SK-N-SH (cell line): ENCODE measurements around the gene ZNF442. TPM values are rescaled to one million over a fixed set of nuclear protein-coding genes. Genes with fewer than 3 reads are reported as not detected.
"Not testable (repeated sequence)": the region's sequence is repeated elsewhere in the genome, so short reads cannot be mapped to it uniquely, and the experiment has no call there.

ENCODE experiments used
- CTCF ChIA-PET: fragments of 300-600, 350-600 bp; formaldehyde crosslinking; extraction: SDS; loops from one replicate; lab custom pipeline; 2021; lab: Yijun Ruan, JAX
- POLR2A ChIA-PET: fragments of 350-600 bp; sonication (Branson Sonifier 250); formaldehyde crosslinking; extraction: SDS; loops from one replicate; lab custom pipeline; 2020; ENCODE audit warnings: antibody characterized with exemption, inconsistent platforms; lab: Yijun Ruan, JAX
- DNase-seq: peaks from one replicate; pipeline ENCODE4 v3.0.0; 2012
- H2AFZ ChIP-seq: fragments of 200-600 bp; sonication (generic); 2 replicates; pipeline ENCODE4 v1.8.1; 2016; ENCODE audit warnings: antibody characterized with exemption, mild to moderate bottlenecking, low read depth
- H3F3A ChIP-seq: fragments of 200-600 bp; sonication (generic); replicated peaks from 2 replicates; pipeline ENCODE3; 2016; ENCODE audit warnings: antibody characterized with exemption, mild to moderate bottlenecking; ENCODE audit not compliant: insufficient read depth
- H3K27ac ChIP-seq, 2 experiments: fragments of 200-500 bp in 1 of 2; fragments of 200-600 bp in 1 of 2; sonication (Bioruptor generic) in 1 of 2; sonication (generic), shearing (Covaris generic) in 1 of 2; 2 replicates each; pipeline versions ENCODE4 v1.5.1 to v1.6.1; 2014 to 2016; ENCODE audit warnings: low read depth in 2 of 2, inconsistent platforms in 1 of 2, low read length in 1 of 2, mild to moderate bottlenecking in 1 of 2, mixed read lengths in 1 of 2
- H3K27me3 ChIP-seq: fragments of 200-600 bp; sonication (generic), shearing (Covaris generic); 2 replicates; pipeline ENCODE4 v1.6.1; 2016; ENCODE audit warnings: mixed run types; ENCODE audit not compliant: insufficient read depth
- H3K36me3 ChIP-seq, 2 experiments: fragments of 200-500 bp in 1 of 2; fragments of 200-600 bp in 1 of 2; sonication (Bioruptor generic) in 1 of 2; sonication (generic) in 1 of 2; replicated peaks in 1 of 2; 2 replicates each; pipeline versions ENCODE3 to v1.5.1; 2014 to 2016; ENCODE audit warnings: low read length in 1 of 2, mild to moderate bottlenecking in 1 of 2; ENCODE audit not compliant: insufficient read depth in 2 of 2, control insufficient read depth in 1 of 2
- H3K4me1 ChIP-seq, 2 experiments: fragments of 200-500 bp in 1 of 2; fragments of 200-600 bp in 1 of 2; sonication (Bioruptor generic) in 1 of 2; sonication (generic), shearing (Covaris generic) in 1 of 2; 2 replicates each; pipeline versions ENCODE4 v1.5.1 to v1.6.1; 2014 to 2016; ENCODE audit warnings: low read depth in 1 of 2, low read length in 1 of 2, mixed run types in 1 of 2; ENCODE audit not compliant: insufficient read depth in 2 of 2, control insufficient read depth in 1 of 2
- H3K4me2 ChIP-seq: fragments of 200-600 bp; sonication (generic), shearing (Covaris generic); 2 replicates; pipeline ENCODE4 v1.6.1; 2017; ENCODE audit warnings: mixed run types
- H3K4me3 ChIP-seq, 2 experiments: fragments of 200-500 bp in 1 of 2; fragments of 200-600 bp in 1 of 2; sonication (Bioruptor generic) in 1 of 2; sonication (generic), shearing (Covaris generic) in 1 of 2; 2 replicates each; pipeline versions ENCODE4 v1.5.1 to v1.8.1; 2014 to 2016; ENCODE audit warnings: low read depth in 2 of 2, inconsistent platforms in 1 of 2, low read length in 1 of 2, mild to moderate bottlenecking in 1 of 2, mixed read lengths in 1 of 2, moderate library complexity in 1 of 2
- H3K79me2 ChIP-seq: fragments of 200-600 bp; sonication (generic); 2 replicates; pipeline ENCODE4 v1.8.1; 2017; ENCODE audit warnings: mild to moderate bottlenecking; ENCODE audit not compliant: insufficient read depth
- H3K9ac ChIP-seq: fragments of 200-600 bp; sonication (generic); 2 replicates; pipeline ENCODE4 v1.6.1; 2017; ENCODE audit warnings: mixed run types
- H3K9me2 ChIP-seq: fragments of 200-600 bp; sonication (generic); 2 replicates; pipeline ENCODE4 v1.6.1; 2017; ENCODE audit warnings: mixed run types
- H3K9me3 ChIP-seq: fragments of 200-600 bp; sonication (generic); 2 replicates; pipeline ENCODE4 v1.6.1; 2017; ENCODE audit warnings: mixed run types, mild to moderate bottlenecking, moderate library complexity
- H4K20me1 ChIP-seq: fragments of 200-600 bp; sonication (generic); 2 replicates; pipeline ENCODE4 v1.6.1; 2017; ENCODE audit warnings: mild to moderate bottlenecking, mixed run types; ENCODE audit not compliant: insufficient read depth
- CTCF ChIP-seq: fragments of 200-600 bp; sonication (generic); IDR thresholded peaks from 2 replicates; pipeline ENCODE4 v1.6.1; 2017; ENCODE audit warnings: antibody characterized with exemption, mild to moderate bottlenecking, moderate library complexity
- EZH2phosphoT487 ChIP-seq: fragments of 200-600 bp; sonication (generic); IDR thresholded peaks from 2 replicates; pipeline ENCODE4 v1.6.1; 2017; ENCODE audit warnings: low read depth, mixed run types, mild to moderate bottlenecking, antibody characterized with exemption, moderate library complexity, borderline replicate concordance
- FOXJ3 ChIP-seq: sonication (generic); formaldehyde crosslinking; IDR thresholded peaks from 2 replicates; pipeline ENCODE4 v1.5.1; 2020; ENCODE audit warnings: mild to moderate bottlenecking, missing genetic modification reagents
- GABPA ChIP-seq: IDR thresholded peaks from 2 replicates; pipeline ENCODE4 v1.4.0; 2012; ENCODE audit warnings: low read depth, mild to moderate bottlenecking
- GATA2 ChIP-seq: sonication (generic); formaldehyde crosslinking; IDR thresholded peaks from 2 replicates; pipeline ENCODE4 v1.5.0; 2020; ENCODE audit warnings: mild to moderate bottlenecking, missing genetic modification reagents
- MEF2A ChIP-seq: IDR thresholded peaks from 2 replicates; pipeline ENCODE4 v1.4.0; 2012; ENCODE audit warnings: low read depth, borderline replicate concordance
- MXI1 ChIP-seq: IDR thresholded peaks from 2 replicates; pipeline ENCODE4 v1.6.1; 2012; ENCODE audit warnings: mild to moderate bottlenecking, low read depth, low read length, improper control_type of control experiment
- NFIC ChIP-seq: IDR thresholded peaks from 2 replicates; pipeline ENCODE4 v1.4.0; 2012; ENCODE audit warnings: borderline replicate concordance
- PBX3 ChIP-seq: IDR thresholded peaks from 2 replicates; pipeline ENCODE4; 2012
- RAD21 ChIP-seq: IDR thresholded peaks from 2 replicates; pipeline ENCODE4 v1.6.1; 2012; ENCODE audit warnings: mild to moderate bottlenecking, low read length
- TCF12 ChIP-seq: IDR thresholded peaks from 2 replicates; pipeline ENCODE4 v1.4.0; 2012
- USF2 ChIP-seq: fragments of 150-350 bp; IDR thresholded peaks from 2 replicates; pipeline ENCODE4 v1.6.1; 2017; ENCODE audit warnings: antibody characterized with exemption, low read length, low read depth, borderline replicate concordance
- YY1 ChIP-seq: IDR thresholded peaks from 2 replicates; pipeline ENCODE4 v1.4.0; 2012; ENCODE audit warnings: low read depth, mild to moderate bottlenecking
- WGBS: methylation state at CpG from one replicate; pipeline ENCODE4 v1.1.6; 2017; ENCODE audit warnings: low lambda C conversion rate; 5-methylcytosine and 5-hydroxymethylcytosine counted together
- polyA plus RNA-seq, 3 experiments: library from polyadenylated mRNA; depleted of rRNA; stranded (reverse); fragments of >200 nt; gene quantifications; 2 replicates each; pipeline ENCODE4 v1.2.3, GENCODE V29; 2012
- TF ChIP-seq, protein P1 (sequence below): IDR thresholded peaks from 2 replicates; pipeline ENCODE4 v1.4.0; 2012; ENCODE audit warnings: low read depth, borderline replicate concordance

The ZNF442 gene
- polyA plus RNA-seq, 1 of the 3 experiments (the other 2 are of a cell fraction), result 0.43 TPM

- CTCF ChIA-PET, result interaction anchor here (0.6 to 1.4 kb wide), 4 partner anchors 36 to 555 kb away, joined by 3 to 7 read pairs (median 3); partner anchors contain the start of gene ZNF799
- TF ChIP-seq GATA2 (CRISPR knock-in tag), result no peak
- no peak for TF ChIP-seq RAD21
- TF ChIP-seq GABPA, result no peak
- TF ChIP-seq EZH2phosphoT487, result no peak
- no peak for TF ChIP-seq YY1
- TF ChIP-seq CTCF, result no peak
- TF ChIP-seq, all 33 proteins: peak for 0
- Histone ChIP-seq H3K4me2 (peak overlapping the region; percentile 76), H2AFZ (peak overlapping the region; percentile 86), H3K27me3 (no peaks in the 10 kb centered on the region), H3K9me2 (no peaks in the 10 kb centered on the region), H3K27ac (peak overlapping the region in 1 of 2 experiments; percentile 54; a peak in 1 of 4 replicates), H3K36me3 (peaks cover 0 to 3% of the 10 kb centered on the region in 2 experiments), H4K20me1 (no peaks in the 10 kb centered on the region), H3K4me1 (no peaks in the 10 kb centered on the region; a peak in 1 of 4 replicates), H3K9me3 (no peaks in the 10 kb centered on the region), H3F3A (peaks cover 4% of the 10 kb centered on the region), H3K9ac (peak overlapping the region; percentile 81), H3K4me3 (peak overlapping the region; percentile 78 to 83), H3K79me2 (no peaks in the 10 kb centered on the region)
- DNase-seq, result peak; percentile 54
- 11% methylated on average over 25 of the region's 28 CpGs for WGBS
- POLR2A ChIA-PET, result interaction anchor here (1.0 to 1.9 kb wide), 7 partner anchors 31 to 224 kb away, joined by 3 to 15 read pairs (median 5); partner anchors contain the start of genes ZNF20, ZNF44, ZNF443 and ZNF563
Measured at GRCh38 chr19:12364391-12365235, 870 bp downstream of the ZNF442 start.

DNA sequence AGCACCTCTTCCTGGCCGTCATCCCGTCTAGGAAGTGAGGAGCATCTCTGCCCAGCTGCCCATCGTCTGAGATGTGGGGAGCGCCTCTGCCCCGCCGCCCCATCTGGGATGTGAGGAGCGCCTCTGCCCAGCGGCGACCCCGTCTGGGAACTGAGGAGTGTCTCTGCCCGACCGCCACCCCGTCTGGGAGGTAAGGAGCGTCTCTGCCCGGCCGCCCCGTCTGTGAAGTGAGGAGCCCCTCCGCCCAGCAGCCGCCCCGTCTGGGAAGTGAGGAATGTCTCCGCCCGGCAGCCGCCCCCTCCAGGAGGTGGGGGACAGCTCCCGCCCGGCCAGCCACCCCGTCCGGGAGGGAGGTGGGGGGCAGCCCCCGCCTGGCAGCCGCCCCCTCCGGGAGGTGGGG lies 3.2 kb downstream of the ZNF442 start:
- H3K9ac ChIP-seq, POLR2A ChIA-PET, H3K9me3 ChIP-seq, H3K36me3 ChIP-seq, H3K27me3 ChIP-seq, H2AFZ ChIP-seq, H3F3A ChIP-seq, DNase-seq, H3K4me3 ChIP-seq, H4K20me1 ChIP-seq, H3K9me2 ChIP-seq, H3K79me2 ChIP-seq, H3K4me1 ChIP-seq, H3K27ac ChIP-seq, H3K4me2 ChIP-seq, CTCF ChIA-PET: not testable (repeated sequence)
- 88% methylated on average over 13 of the region's 30 CpGs for WGBS

DNA sequence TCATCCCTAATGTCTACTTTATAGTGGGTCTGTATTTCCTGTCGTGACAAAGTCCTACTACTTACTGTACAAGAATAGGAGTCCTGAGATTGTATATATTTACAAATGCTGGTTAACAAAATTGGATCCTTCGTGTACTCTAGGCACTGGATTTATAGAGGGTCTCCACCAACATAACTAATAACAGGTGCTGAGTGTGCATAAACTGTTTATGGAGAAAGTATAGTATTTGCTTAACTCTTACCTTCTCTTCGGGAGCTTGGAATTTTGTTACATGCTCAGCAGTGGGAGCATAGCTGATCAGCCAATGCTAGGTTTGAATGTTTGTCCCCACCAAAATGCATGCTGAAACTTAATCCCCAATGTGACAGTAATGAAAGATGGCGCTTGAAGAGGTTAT lies 12.1 kb downstream of the ZNF442 start:
- H3K9me3 ChIP-seq, result peaks cover 31% of the 10 kb centered on the region; the same call in 1 of the 2 replicates
- POLR2A ChIA-PET, result no interaction called here
- H3K4me3 ChIP-seq, result no peak overlapping the region
- H4K20me1 ChIP-seq, result no peaks in the 10 kb centered on the region
- H3K79me2 ChIP-seq, result no peaks in the 10 kb centered on the region
- H3K9me2 ChIP-seq, result no peaks in the 10 kb centered on the region
- no peak for TF ChIP-seq NFIC
- TF ChIP-seq USF2, result no peak
- TF ChIP-seq MEF2A, result no peak
- no peak for TF ChIP-seq MXI1
- no peak for TF ChIP-seq YY1
- TF ChIP-seq, protein P1, sequence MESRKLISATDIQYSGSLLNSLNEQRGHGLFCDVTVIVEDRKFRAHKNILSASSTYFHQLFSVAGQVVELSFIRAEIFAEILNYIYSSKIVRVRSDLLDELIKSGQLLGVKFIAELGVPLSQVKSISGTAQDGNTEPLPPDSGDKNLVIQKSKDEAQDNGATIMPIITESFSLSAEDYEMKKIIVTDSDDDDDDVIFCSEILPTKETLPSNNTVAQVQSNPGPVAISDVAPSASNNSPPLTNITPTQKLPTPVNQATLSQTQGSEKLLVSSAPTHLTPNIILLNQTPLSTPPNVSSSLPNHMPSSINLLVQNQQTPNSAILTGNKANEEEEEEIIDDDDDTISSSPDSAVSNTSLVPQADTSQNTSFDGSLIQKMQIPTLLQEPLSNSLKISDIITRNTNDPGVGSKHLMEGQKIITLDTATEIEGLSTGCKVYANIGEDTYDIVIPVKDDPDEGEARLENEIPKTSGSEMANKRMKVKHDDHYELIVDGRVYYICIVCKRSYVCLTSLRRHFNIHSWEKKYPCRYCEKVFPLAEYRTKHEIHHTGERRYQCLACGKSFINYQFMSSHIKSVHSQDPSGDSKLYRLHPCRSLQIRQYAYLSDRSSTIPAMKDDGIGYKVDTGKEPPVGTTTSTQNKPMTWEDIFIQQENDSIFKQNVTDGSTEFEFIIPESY, result no peak
- no peak for TF ChIP-seq TCF12
- TF ChIP-seq FOXJ3, result no peak
- no peak for TF ChIP-seq GABPA
- TF ChIP-seq PBX3, result no peak
- H3K4me2 ChIP-seq, result no peak overlapping the region
- peaks cover 6 to 22% of the 10 kb centered on the region in 2 experiments for H3K36me3 ChIP-seq
- no peak overlapping the region for H3K9ac ChIP-seq
- 32% methylated on average over 4 of the region's 4 CpGs for WGBS
- no peak overlapping the region for H2AFZ ChIP-seq
- DNase-seq, result no peak
- no peaks in the 10 kb centered on the region for H3F3A ChIP-seq
- H3K4me1 ChIP-seq, result no peaks in the 10 kb centered on the region
- H3K27ac ChIP-seq, result no peak overlapping the region
- H3K27me3 ChIP-seq, result no peaks in the 10 kb centered on the region
- CTCF ChIA-PET, result interaction anchor here (1.6 kb wide), 1 partner anchor 262 kb away, joined by 3 read pairs; no protein-coding TSS in a partner anchor
